ENCODE measurements around the gene PABPN1L.

PABPN1L gene

GRCh38 chr16:88844419-88845036, 21.9 kb downstream of the PABPN1L start:
- ChIA-PET POLR2A (no interaction called here), CTCF (no interaction called here)
- DNase-seq (ENCODE audit: low read depth, low spot score) = no peak
- TF ChIP-seq, protein P1, sequence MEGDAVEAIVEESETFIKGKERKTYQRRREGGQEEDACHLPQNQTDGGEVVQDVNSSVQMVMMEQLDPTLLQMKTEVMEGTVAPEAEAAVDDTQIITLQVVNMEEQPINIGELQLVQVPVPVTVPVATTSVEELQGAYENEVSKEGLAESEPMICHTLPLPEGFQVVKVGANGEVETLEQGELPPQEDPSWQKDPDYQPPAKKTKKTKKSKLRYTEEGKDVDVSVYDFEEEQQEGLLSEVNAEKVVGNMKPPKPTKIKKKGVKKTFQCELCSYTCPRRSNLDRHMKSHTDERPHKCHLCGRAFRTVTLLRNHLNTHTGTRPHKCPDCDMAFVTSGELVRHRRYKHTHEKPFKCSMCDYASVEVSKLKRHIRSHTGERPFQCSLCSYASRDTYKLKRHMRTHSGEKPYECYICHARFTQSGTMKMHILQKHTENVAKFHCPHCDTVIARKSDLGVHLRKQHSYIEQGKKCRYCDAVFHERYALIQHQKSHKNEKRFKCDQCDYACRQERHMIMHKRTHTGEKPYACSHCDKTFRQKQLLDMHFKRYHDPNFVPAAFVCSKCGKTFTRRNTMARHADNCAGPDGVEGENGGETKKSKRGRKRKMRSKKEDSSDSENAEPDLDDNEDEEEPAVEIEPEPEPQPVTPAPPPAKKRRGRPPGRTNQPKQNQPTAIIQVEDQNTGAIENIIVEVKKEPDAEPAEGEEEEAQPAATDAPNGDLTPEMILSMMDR (IDR thresholded peaks at IDR 0.05; ENCODE audit: insufficient read depth, low read length, missing control alignments) = no peak
- no peak overlapping the region for H3K4me3 ChIP-seq (ENCODE audit: low read depth, low read length)

DNA sequence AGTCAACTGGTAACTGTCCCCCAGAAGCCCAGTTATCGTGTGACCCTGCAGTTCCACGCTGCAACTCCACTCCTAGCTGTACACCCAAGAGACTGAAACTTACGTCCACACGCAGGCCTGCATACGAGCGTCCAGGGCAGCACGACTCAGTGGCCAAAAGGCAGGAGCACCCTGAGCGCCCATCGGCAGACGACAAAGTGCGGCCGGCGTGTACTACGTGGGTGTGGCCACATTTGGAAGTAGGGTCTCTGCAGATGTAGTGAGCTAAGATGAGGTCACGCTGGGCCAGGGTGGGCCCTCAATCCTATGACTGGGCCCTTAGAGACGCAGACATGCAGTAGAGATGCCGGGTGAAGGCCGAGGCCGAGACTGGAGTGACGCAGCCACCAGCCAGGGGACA, 23.2 kb downstream of the PABPN1L start:
- ChIA-PET CTCF (interaction anchor here (1.1 kb wide), 1 partner anchor 15 kb away, joined by 3 read pairs; no protein-coding TSS in a partner anchor), POLR2A (no interaction called here)
- H3K4me3 ChIP-seq (ENCODE audit: low read depth, low read length) = no peak overlapping the region
- TF ChIP-seq, protein P1 (IDR thresholded peaks at IDR 0.05; ENCODE audit: insufficient read depth, low read length, missing control alignments) = no peak
- DNase-seq (ENCODE audit: low read depth, low spot score) = no peak

- ChIA-PET POLR2A (no interaction called here), CTCF (interaction anchor here (1.1 kb wide), 1 partner anchor 15 kb away, joined by 3 read pairs; no protein-coding TSS in a partner anchor)
- no peak overlapping the region for H3K4me3 ChIP-seq (ENCODE audit: low read depth, low read length)
- TF ChIP-seq, protein P1 (IDR thresholded peaks at IDR 0.05; ENCODE audit: insufficient read depth, low read length, missing control alignments) = no peak
- DNase-seq (ENCODE audit: low read depth, low spot score) = no peak
Measured at GRCh38 chr16:88842806-88843205, 23.7 kb downstream of the PABPN1L start.

GRCh38 chr16:88842308-88842756, 24.1 kb downstream of the PABPN1L start:
- ChIA-PET CTCF (interaction anchor here (1.2 kb wide), 1 partner anchor 16 kb away, joined by 5 read pairs; no protein-coding TSS in a partner anchor), POLR2A (no interaction called here)
- no peak overlapping the region for H3K4me3 ChIP-seq (ENCODE audit: low read depth, low read length)
- DNase-seq (ENCODE audit: low read depth, low spot score) = no peak
- TF ChIP-seq, protein P1 (IDR thresholded peaks at IDR 0.05; ENCODE audit: insufficient read depth, low read length, missing control alignments) = no peak

DNA sequence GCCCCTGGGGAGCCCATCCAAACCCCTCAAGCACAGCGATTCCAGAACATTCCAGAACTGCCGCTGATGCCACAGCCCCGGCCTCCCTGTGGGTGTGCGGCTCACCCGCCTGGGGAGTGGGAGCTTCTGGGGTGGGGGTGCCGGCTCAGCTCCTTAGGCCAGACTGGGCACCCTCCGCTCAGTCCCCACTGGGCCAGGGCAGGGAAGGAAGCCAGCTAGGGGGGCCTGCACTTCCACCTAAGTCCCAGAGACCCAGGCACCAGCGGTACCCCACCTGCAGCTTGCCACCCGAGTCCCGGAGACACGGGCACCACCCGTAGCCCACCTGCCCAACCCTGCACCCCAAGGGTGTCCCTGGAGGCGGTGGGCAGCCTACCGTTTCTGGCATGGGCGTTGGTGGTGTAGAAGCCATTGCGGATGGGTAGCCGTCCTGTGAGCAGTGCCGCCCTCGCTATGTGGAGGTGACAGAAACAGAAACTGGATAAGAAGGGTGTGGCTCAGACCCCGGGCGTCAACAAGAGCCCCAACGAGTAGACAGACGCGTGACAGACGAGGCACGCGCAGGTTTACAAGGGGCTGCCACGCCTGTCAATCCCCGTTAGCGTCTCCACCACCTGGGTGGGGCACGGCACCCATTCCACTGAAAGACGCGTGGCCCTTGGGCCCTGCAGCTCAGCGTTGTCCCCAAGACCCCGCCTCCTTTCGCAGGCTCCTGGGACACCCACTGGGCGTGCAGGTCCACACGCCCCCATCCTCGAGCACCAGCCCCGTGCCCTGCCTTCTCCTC, 24.7 kb downstream of the PABPN1L start:
- CTCF ChIA-PET = interaction anchor here (1.2 kb wide), 1 partner anchor 17 kb away, joined by 5 read pairs; no protein-coding TSS in a partner anchor
- POLR2A ChIA-PET = no interaction called here
- TF ChIP-seq, protein P1 (IDR thresholded peaks at IDR 0.05; ENCODE audit: insufficient read depth, low read length, missing control alignments) = no peak
- no peak for DNase-seq (ENCODE audit: low read depth, low spot score)
- no peak overlapping the region for H3K4me3 ChIP-seq (ENCODE audit: low read depth, low read length)

DNA sequence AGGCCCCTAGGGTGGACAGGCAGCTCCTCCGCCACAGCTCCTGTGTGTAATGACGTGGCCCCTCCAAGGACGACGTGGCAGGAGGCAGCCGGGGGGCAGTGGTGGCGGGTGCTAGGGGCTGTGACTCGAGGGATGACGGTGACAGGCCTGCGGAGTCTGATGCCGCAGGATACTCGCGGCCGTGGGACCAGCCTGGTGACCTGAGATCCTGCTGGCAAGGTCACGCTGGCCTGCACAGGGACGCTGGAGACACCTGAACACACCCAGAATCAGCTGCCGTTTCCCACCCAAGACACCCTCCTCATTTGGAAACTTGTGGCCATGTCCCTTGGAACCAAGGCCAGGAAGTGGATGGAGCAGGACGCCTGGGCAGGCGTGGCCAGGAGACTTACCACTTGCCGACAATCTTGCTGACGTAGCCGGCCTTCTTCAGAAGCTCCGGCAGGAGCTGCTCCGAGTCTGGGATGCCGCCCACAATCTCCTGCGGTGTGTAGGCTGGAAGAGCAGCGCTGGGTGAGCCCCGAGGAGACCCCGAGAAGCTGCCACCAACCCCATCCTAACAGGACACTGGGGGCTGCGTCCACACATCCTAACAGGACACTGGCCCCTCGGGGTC, 25.8 kb downstream of the PABPN1L start:
- POLR2A ChIA-PET = interaction anchor here (0.6 kb wide), 1 partner anchor 191 kb away, joined by 3 read pairs; no protein-coding TSS in a partner anchor
- H3K4me3 ChIP-seq (ENCODE audit: low read depth, low read length) = no peak overlapping the region
- no peak for DNase-seq (ENCODE audit: low read depth, low spot score)
- CTCF ChIA-PET = interaction anchor here (1.2 to 1.8 kb wide), 2 partner anchors 17 to 18 kb away, joined by 5 to 6 read pairs; partner anchors contain the start of genes GALNS and TRAPPC2L
- TF ChIP-seq, protein P1 (IDR thresholded peaks at IDR 0.05; ENCODE audit: insufficient read depth, low read length, missing control alignments) = no peak

All from AG04449 (cell line).